Skeletal muscle cell (primary cell): ENCODE data around the gene TGFBR3.

Experiments
- DNase-seq: peaks from one replicate; pipeline ENCODE4 v3.0.0-alpha.2; 2010; ENCODE audit warnings: low read depth
- H3K4me3 ChIP-seq: 2 replicates; pipeline ENCODE4 v1.5.1; 2011; ENCODE audit warnings: low read depth, mild to moderate bottlenecking, control low read depth, low read length, moderate library complexity

The TGFBR3 gene

GRCh38 chr1:91647061-91647460 is 238.9 kb downstream of the TGFBR3 start:
- H3K4me3 ChIP-seq = no peak overlapping the region
- DNase-seq = no peak

DNA sequence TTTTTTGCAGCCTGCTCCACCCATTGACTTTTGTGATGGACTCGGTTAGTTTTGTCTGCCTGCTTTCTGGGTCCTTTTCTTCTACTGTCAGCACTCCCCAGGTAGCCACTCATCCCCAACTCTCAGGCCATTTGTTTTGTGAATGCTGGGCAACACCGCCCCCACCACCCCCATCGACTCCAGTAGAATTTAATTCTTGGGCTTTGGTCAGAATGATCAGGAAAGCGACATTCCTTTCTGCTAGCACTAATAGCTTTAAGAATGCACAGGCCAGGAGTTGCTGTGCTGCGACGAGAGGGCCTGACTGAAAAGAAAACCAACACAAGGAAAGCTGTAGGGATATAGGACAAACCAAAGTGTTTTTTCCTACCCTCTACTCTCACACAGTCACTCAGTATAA is 240.9 kb downstream of the TGFBR3 start:
- no peak for DNase-seq
- H3K4me3 ChIP-seq = no peak overlapping the region

DNA sequence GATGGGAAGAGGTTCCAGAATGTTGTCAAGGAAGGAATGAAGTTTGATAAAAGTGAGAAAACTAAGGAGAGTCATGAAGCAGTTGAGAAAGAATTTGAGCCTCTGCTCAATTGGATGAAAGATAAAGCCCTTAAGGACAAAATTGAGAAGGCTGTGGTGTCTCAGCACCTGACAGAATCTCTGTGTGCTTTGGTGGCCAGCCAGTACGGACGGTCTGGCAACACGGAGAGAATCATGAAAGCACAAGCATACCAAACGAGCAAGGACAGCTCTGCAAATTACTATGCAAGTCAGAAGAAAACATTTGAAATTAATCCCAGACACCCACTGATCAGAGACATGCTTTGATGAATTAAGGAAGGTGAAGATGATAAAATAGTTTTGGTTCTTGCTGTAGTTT is 242.5 kb downstream of the TGFBR3 start:
- H3K4me3 ChIP-seq = no peak overlapping the region
- no peak for DNase-seq

- no peak for DNase-seq
- no peak overlapping the region for H3K4me3 ChIP-seq
Observed at GRCh38 chr1:91640877-91641526, 244.9 kb downstream of the TGFBR3 start.

DNA sequence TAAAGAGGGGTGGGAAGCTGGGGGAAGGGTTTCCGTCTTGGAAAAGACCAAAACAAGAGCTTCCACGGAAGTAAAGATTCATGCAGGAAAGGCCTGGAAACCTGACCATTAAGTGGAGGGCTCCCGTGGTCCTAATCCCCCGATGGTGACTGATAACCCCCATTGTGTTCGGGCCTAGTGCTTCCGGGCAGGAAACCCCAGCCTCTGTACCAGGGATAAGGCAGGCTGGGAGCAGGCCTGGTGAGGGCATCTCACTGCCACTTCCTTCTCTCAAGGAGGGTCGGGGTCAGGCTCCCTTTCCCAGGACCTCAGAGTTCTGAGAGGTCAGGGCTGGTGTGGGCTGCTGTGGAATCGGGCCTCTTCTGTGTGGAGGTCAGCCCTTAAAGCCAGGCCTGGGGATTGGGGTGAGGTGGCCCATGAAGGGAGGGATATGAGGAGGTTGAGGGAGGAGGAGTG is 248.4 kb downstream of the TGFBR3 start:
- H3K4me3 ChIP-seq = no peak overlapping the region
- no peak for DNase-seq

DNA sequence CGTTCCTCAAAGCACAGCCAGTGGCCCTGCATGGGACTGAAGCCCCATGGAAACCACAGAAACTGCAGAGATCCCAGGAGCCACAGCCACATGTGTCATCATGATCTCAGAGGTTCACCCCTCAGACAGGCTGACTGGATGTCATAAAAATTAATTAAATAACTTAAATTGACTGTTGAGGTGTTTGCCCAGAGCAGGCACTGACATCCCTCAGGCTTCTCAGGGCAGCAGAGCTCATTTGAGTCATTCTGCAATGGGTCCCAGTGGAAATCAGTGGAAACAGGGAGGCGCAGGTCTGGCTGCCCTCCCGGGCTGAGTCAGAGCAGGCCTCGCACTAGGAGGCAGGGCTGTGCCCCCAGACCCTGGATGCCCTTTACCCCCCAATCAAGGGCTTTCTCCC is 250.2 kb downstream of the TGFBR3 start:
- no peak overlapping the region for H3K4me3 ChIP-seq
- DNase-seq = no peak

- no peak for DNase-seq
- H3K4me3 ChIP-seq = no peak overlapping the region
Observed at GRCh38 chr1:91633438-91633837, 252.5 kb downstream of the TGFBR3 start.

DNA sequence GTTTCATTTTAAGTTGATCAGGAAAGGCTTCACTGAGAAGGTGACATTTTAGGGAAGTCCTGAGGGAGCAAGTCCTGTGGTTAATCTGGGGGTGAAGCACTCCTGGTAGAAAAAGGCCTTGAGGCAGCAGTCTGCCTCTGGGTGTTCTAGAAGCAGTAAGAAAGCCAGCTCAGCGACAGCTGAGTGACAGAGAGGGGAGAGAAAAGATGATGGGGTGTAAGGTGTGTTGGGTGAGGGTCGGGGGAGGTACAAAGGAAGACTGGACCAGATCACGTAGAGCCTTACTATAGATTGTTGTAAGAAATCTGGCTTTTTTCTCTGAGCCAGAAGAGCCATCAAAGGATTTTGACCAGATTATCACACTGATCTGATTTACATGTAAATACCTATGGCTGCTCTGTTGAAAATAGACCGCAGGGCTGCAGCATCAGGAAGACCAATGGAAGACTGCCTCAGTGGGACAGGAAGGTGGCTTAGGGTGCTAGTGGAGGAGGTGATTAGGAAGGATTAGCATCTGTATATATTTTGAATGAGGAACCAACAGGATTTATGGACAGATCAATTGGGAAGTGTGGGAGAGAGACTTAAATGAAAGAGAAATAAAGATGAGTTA is 254.1 kb downstream of the TGFBR3 start:
- H3K4me3 ChIP-seq = no peak overlapping the region
- no peak for DNase-seq

- no peak for DNase-seq
- H3K4me3 ChIP-seq = no peak overlapping the region
Observed at GRCh38 chr1:91630803-91631202, 255.1 kb downstream of the TGFBR3 start.
